ENCODE measurements around the gene FBXL14. TPM values are rescaled to one million over a fixed set of nuclear protein-coding genes. Genes with fewer than 3 reads are reported as not detected.

Gene FBXL14
- polyA plus RNA-seq, 1 experiment, result 3.2 TPM

- no peak for TF ChIP-seq CTCF (IDR thresholded peaks at IDR 0.05; ENCODE audit: low read depth, low read length)
Measured at GRCh38 chr12:1594006-1594260, 448 bp downstream of the FBXL14 start.

GRCh38 chr12:1593174-1594005 lies 991 bp downstream of the FBXL14 start:
- H3K4me3 ChIP-seq (ENCODE audit: low read depth, low read length), result peak overlapping the region; percentile 74
- H3K27ac ChIP-seq (ENCODE audit: low read depth, low read length), result peak overlapping the region; percentile 24
- ChIA-PET POLR2A (interaction anchor here (0.7 to 1.0 kb wide), 4 partner anchors 50 to 88 kb away, joined by 3 to 9 read pairs (median 5); no protein-coding TSS in a partner anchor), CTCF (interaction anchor here (0.9 to 2.9 kb wide), 3 partner anchors 11 to 476 kb away, joined by 3 to 25 read pairs (median 14); no protein-coding TSS in a partner anchor)
- no peaks in the 10 kb centered on the region for H3K27me3 ChIP-seq (ENCODE audit: control insufficient read depth, insufficient read depth, low read length)
- no peaks in the 10 kb centered on the region for H3K9me3 ChIP-seq (ENCODE audit: control insufficient read depth, insufficient read depth, low read length)
- TF ChIP-seq CTCF (IDR thresholded peaks at IDR 0.05; ENCODE audit: low read depth, low read length), result no peak
- DNase-seq (ENCODE audit: low read depth, low spot score), result no peak

More at GRCh38 chr12:1594006-1594260, 448 bp downstream of the FBXL14 start:
- Histone ChIP-seq H3K27ac (ENCODE audit: low read depth, low read length) (no peak overlapping the region), H3K9me3 (ENCODE audit: control insufficient read depth, insufficient read depth, low read length) (no peaks in the 10 kb centered on the region), H3K4me3 (ENCODE audit: low read depth, low read length) (peak overlapping the region; percentile 74), H3K27me3 (ENCODE audit: control insufficient read depth, insufficient read depth, low read length) (no peaks in the 10 kb centered on the region)
- DNase-seq (ENCODE audit: low read depth, low spot score), result no peak
- ChIA-PET CTCF (interaction anchor here (2.7 to 2.9 kb wide), 2 partner anchors 11 to 476 kb away, joined by 14 to 25 read pairs; no protein-coding TSS in a partner anchor), POLR2A (interaction anchor here (0.7 kb wide), 1 partner anchor 49 kb away, joined by 3 read pairs; no protein-coding TSS in a partner anchor)

- CTCF ChIA-PET, result interaction anchor here (0.9 to 2.9 kb wide), 3 partner anchors 10 to 475 kb away, joined by 3 to 25 read pairs (median 14); no protein-coding TSS in a partner anchor
- POLR2A ChIA-PET, result interaction anchor here (0.8 to 1.0 kb wide), 3 partner anchors 51 to 87 kb away, joined by 3 to 9 read pairs (median 7); no protein-coding TSS in a partner anchor
Measured at GRCh38 chr12:1592444-1593173, 1.8 kb downstream of the FBXL14 start.

GRCh38 chr12:1591543-1591942 lies 2.8 kb downstream of the FBXL14 start:
- H3K9me3 ChIP-seq (ENCODE audit: control insufficient read depth, insufficient read depth, low read length), result no peaks in the 10 kb centered on the region
- CTCF ChIA-PET, result interaction anchor here (2.7 to 2.9 kb wide), 2 partner anchors 9 to 474 kb away, joined by 14 to 25 read pairs; no protein-coding TSS in a partner anchor
- no peaks in the 10 kb centered on the region for H3K27me3 ChIP-seq (ENCODE audit: control insufficient read depth, insufficient read depth, low read length)
- no peak for TF ChIP-seq CTCF (IDR thresholded peaks at IDR 0.05; ENCODE audit: low read depth, low read length)
- POLR2A ChIA-PET, result no interaction called here
- H3K4me3 ChIP-seq (ENCODE audit: low read depth, low read length), result peak overlapping the region; percentile 52
- no peak for DNase-seq (ENCODE audit: low read depth, low spot score)
- H3K27ac ChIP-seq (ENCODE audit: low read depth, low read length), result no peak overlapping the region

More at GRCh38 chr12:1592444-1593173, 1.8 kb downstream of the FBXL14 start:
- peak; percentile 28 for TF ChIP-seq CTCF (IDR thresholded peaks at IDR 0.05; ENCODE audit: low read depth, low read length)
- DNase-seq (ENCODE audit: low read depth, low spot score), result no peak
- Histone ChIP-seq H3K27me3 (ENCODE audit: control insufficient read depth, insufficient read depth, low read length) (no peaks in the 10 kb centered on the region), H3K4me3 (ENCODE audit: low read depth, low read length) (peak overlapping the region; percentile 74), H3K27ac (ENCODE audit: low read depth, low read length) (peak overlapping the region; percentile 24), H3K9me3 (ENCODE audit: control insufficient read depth, insufficient read depth, low read length) (no peaks in the 10 kb centered on the region)

Data from AG04450 (cell line).